22Rv1 (cell line): ENCODE data around the gene SRPK1.

Experiments
- CTCF ChIP-seq: fragments of 450-650 bp; IDR thresholded peaks from 2 replicates; pipeline ENCODE4 v1.5.1; 2017; ENCODE audit warnings: mild to moderate bottlenecking
- ZFX ChIP-seq: fragments of 450-650 bp; IDR thresholded peaks from 2 replicates; pipeline ENCODE4 v1.6.1; 2017; ENCODE audit warnings: antibody characterized with exemption, borderline replicate concordance

GRCh38 chr6:35817515-35817914 lies 103.4 kb downstream of the SRPK1 start:
- no peak for TF ChIP-seq CTCF
- TF ChIP-seq ZFX = no peak
